Panc1 (cell line): Measurements from ENCODE around the gene PNPLA2. TPM values are rescaled to one million over a fixed set of nuclear protein-coding genes. Genes with fewer than 3 reads are reported as not detected.
A peak's percentile ranks its signal among the peaks of the same experiment; 100 is the strongest.

ENCODE experiments used
- ATAC-seq: fragments of 200-7000 bp; cut with Tn5 transposase; 2 replicates; pipeline ENCODE4 v1.9.1; 2020; ENCODE audit warnings: mild to moderate bottlenecking, moderate library complexity
- BruUV-seq: library from RNA; stranded (reverse); fragments of 400-500 nt; replicated peaks from 2 replicates; lab custom pipeline; 2021; lab: Mats Ljungman, UMichigan
- CTCF ChIA-PET: fragments of 300-600 bp; sonication (Branson Sonifier 250); formaldehyde crosslinking; loops from one replicate; lab custom pipeline; 2022; ENCODE audit warnings: antibody characterized with exemption; lab: Charles Lee
- POLR2A ChIA-PET: fragments of 300-600 bp; sonication (Branson Sonifier 250); formaldehyde crosslinking; loops from one replicate; lab custom pipeline; 2022; ENCODE audit warnings: antibody characterized with exemption; lab: Charles Lee
- DNase-seq: peaks from one replicate; pipeline ENCODE4 v3.0.0-alpha.2; 2010; ENCODE audit warnings: low read depth, low spot score
- H3K27ac ChIP-seq: 2 replicates; pipeline ENCODE4 v1.5.1; 2011; ENCODE audit warnings: mild to moderate bottlenecking, low read length, inconsistent platforms
- H3K27me3 ChIP-seq: fragments of 200-500 bp; sonication (Bioruptor generic); 2 replicates; pipeline ENCODE4 v1.6.0; 2014; ENCODE audit warnings: low read length, inconsistent platforms; ENCODE audit not compliant: control insufficient read depth, insufficient read depth
- H3K36me3 ChIP-seq: fragments of 200-500 bp; sonication (Bioruptor generic); 2 replicates; pipeline ENCODE4 v1.5.1; 2014; ENCODE audit warnings: inconsistent platforms, mild to moderate bottlenecking, low read length, moderate library complexity; ENCODE audit not compliant: control insufficient read depth, insufficient read depth
- H3K4me1 ChIP-seq: 2 replicates; pipeline ENCODE4 v1.5.1; 2011; ENCODE audit warnings: inconsistent platforms, mild to moderate bottlenecking, low read length, moderate library complexity; ENCODE audit not compliant: control insufficient read depth, insufficient read depth
- H3K4me3 ChIP-seq, 2 experiments: 2 replicates each; pipeline ENCODE4 v1.5.1; 2011 to 2012; ENCODE audit warnings: low read depth in 2 of 2, low read length in 2 of 2, mild to moderate bottlenecking in 2 of 2, inconsistent platforms in 1 of 2, moderate library complexity in 1 of 2
- H3K9me3 ChIP-seq: fragments of 200-500 bp; sonication (Bioruptor generic); 2 replicates; pipeline ENCODE4 v1.5.1; 2014; ENCODE audit warnings: low read depth, mild to moderate bottlenecking, inconsistent platforms, low read length, moderate library complexity; ENCODE audit not compliant: control insufficient read depth, insufficient read depth
- CTCF ChIP-seq: fragments of 450-650 bp; IDR thresholded peaks from 2 replicates; pipeline ENCODE4 v1.5.1; 2017; ENCODE audit warnings: mild to moderate bottlenecking
- POLR2AphosphoS5 ChIP-seq: IDR thresholded peaks from 2 replicates; pipeline ENCODE4 v1.6.1; 2012; ENCODE audit warnings: mild to moderate bottlenecking, low read depth, low read length, moderate library complexity
- REST ChIP-seq, 2 experiments: IDR thresholded peaks; 2 replicates each; pipeline ENCODE4 v1.6.1; 2011 to 2012; ENCODE audit warnings: low read depth in 2 of 2, control low read depth in 1 of 2, low read length in 1 of 2, mild to moderate bottlenecking in 1 of 2, moderate library complexity in 1 of 2; ENCODE audit not compliant: insufficient read depth in 1 of 2
- SIN3A ChIP-seq: IDR thresholded peaks from 2 replicates; pipeline ENCODE4 v1.6.1; 2012; ENCODE audit warnings: low read depth, mild to moderate bottlenecking, low read length, moderate library complexity, borderline replicate concordance; ENCODE audit not compliant: insufficient read depth
- TCF7L2 ChIP-seq: IDR thresholded peaks from 2 replicates; pipeline ENCODE4 v1.6.1; 2011; ENCODE audit warnings: mild to moderate bottlenecking, low read depth, low read length, inconsistent platforms
- in situ Hi-C: cut with HindIII; loops from 2 replicates; pipeline ENCODE4 v1.10.0; 2016; ENCODE audit warnings: low sequenced_read_pairs, low pct_unique_long_range_greater_than_20kb
- intact Hi-C: fragments of 100-400 bp; cut with micrococcal nuclease; formaldehyde crosslinking; loops from one replicate; pipeline ENCODE4 v1.10.0; 2022; ENCODE audit not compliant: unreplicated experiment
- total RNA-seq: library from RNA; stranded (reverse); gene quantifications from one replicate; pipeline ENCODE4 v1.2.1, GENCODE V29; 2021; ENCODE audit not compliant: unreplicated experiment

The PNPLA2 gene
- total RNA-seq, 1 experiment from 2014 or later: 244 TPM

GRCh38 chr11:831118-831864 lies 12.6 kb downstream of the PNPLA2 start:
- Histone ChIP-seq H3K36me3 (peaks cover 2% of the 10 kb centered on the region; the same call in 1 of the 2 replicates), H3K4me1 (peaks cover 55% of the 10 kb centered on the region), H3K9me3 (no peaks in the 10 kb centered on the region), H3K27me3 (no peaks in the 10 kb centered on the region), H3K27ac (peak overlapping the region; percentile 79), H3K4me3 (peak overlapping the region; percentile 78 to 82)
- BruUV-seq: TSS peak; percentile 33
- CTCF ChIA-PET: interaction anchor here (0.6 kb wide), 1 partner anchor 325 kb away, joined by 14 read pairs; no protein-coding TSS in a partner anchor
- POLR2A ChIA-PET: interaction anchor here (0.7 to 2.5 kb wide), 3 partner anchors 12 to 135 kb away, joined by 3 to 8 read pairs (median 4); no protein-coding TSS in a partner anchor
- intact Hi-C loops: no loop called here
- ATAC-seq: no peak
- TF ChIP-seq POLR2AphosphoS5 (0 out of 2 replicates have a peak, but pooled peaks have one; percentile 10), CTCF (no peak), TCF7L2 (no peak; the same call in 1 of the 2 replicates), REST (IDR thresholded peaks at IDR 0.05; ENCODE audit: insufficient read depth in 1 of 2, low read depth in 2 of 2, low read length in 1 of 2) (no peak), SIN3A (no peak)
- in situ Hi-C loops: no loop called here
- no peak for DNase-seq

GRCh38 chr11:831961-832528 lies 13.3 kb downstream of the PNPLA2 start:
- ChIA-PET CTCF (interaction anchor here (0.6 kb wide), 1 partner anchor 326 kb away, joined by 14 read pairs; no protein-coding TSS in a partner anchor), POLR2A (interaction anchor here (1.5 to 2.5 kb wide), 2 partner anchors 13 to 16 kb away, joined by 4 to 8 read pairs; no protein-coding TSS in a partner anchor)
- Histone ChIP-seq H3K36me3 (peaks cover 5% of the 10 kb centered on the region; the same call in 1 of the 2 replicates), H3K9me3 (no peaks in the 10 kb centered on the region), H3K4me3 (peak overlapping the region; percentile 78 to 82), H3K27ac (peak overlapping the region; percentile 79), H3K27me3 (no peaks in the 10 kb centered on the region), H3K4me1 (peaks cover 56% of the 10 kb centered on the region)
- in situ Hi-C loops: no loop called here
- intact Hi-C loops: no loop called here
- ATAC-seq: no peak
- DNase-seq: no peak
- no peak for TF ChIP-seq REST (IDR thresholded peaks at IDR 0.05; ENCODE audit: insufficient read depth in 1 of 2, low read depth in 2 of 2, low read length in 1 of 2)
- TF ChIP-seq TCF7L2: no peak
- no peak for TF ChIP-seq POLR2AphosphoS5
- no TSS peak for BruUV-seq
